Measurements from ENCODE around the gene ABLIM3. TPM values are rescaled to one million over a fixed set of nuclear protein-coding genes. Genes with fewer than 3 reads are reported as not detected.

The ABLIM3 gene
- total RNA-seq, 1 donor from 2014 or later = 3.6 TPM

DNA sequence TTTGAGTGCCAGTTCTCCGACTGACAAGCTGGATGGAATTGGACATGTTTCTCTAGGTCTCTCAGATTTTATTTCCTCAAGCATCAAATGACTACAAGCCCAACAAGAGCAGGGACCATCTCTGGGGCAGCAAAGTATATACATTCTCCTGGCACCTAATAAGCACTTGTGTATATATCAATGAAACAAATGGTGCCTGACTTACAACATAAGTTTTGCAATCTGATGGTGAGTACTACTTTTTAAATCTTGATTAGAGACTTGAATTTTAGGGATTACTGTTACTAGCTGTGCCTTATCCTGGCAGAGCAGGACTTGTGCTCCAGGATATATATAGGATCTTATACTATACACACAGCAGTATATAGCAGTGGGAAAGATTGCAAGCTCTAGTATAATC lies 8.8 kb upstream of the ABLIM3 start:
- Mint-ChIP-seq H3K4me3 (ENCODE audit: unreplicated experiment) (no peak overlapping the region), H3K27ac (ENCODE audit: unreplicated experiment) (no peak overlapping the region), H3K36me3 (ENCODE audit: low read depth, unreplicated experiment) (no peaks in the 10 kb centered on the region), H3K27me3 (ENCODE audit: unreplicated experiment) (peaks cover 3% of the 10 kb centered on the region), H3K9me3 (ENCODE audit: unreplicated experiment) (no peaks in the 10 kb centered on the region), H3K4me1 (ENCODE audit: unreplicated experiment) (peaks cover 10% of the 10 kb centered on the region)
- TF ChIP-seq, protein P1, sequence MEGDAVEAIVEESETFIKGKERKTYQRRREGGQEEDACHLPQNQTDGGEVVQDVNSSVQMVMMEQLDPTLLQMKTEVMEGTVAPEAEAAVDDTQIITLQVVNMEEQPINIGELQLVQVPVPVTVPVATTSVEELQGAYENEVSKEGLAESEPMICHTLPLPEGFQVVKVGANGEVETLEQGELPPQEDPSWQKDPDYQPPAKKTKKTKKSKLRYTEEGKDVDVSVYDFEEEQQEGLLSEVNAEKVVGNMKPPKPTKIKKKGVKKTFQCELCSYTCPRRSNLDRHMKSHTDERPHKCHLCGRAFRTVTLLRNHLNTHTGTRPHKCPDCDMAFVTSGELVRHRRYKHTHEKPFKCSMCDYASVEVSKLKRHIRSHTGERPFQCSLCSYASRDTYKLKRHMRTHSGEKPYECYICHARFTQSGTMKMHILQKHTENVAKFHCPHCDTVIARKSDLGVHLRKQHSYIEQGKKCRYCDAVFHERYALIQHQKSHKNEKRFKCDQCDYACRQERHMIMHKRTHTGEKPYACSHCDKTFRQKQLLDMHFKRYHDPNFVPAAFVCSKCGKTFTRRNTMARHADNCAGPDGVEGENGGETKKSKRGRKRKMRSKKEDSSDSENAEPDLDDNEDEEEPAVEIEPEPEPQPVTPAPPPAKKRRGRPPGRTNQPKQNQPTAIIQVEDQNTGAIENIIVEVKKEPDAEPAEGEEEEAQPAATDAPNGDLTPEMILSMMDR (IDR thresholded peaks at IDR 0.05; ENCODE audit: unreplicated experiment) = no peak
- no peak for DNase-seq (ENCODE audit: low spot score)

DNA sequence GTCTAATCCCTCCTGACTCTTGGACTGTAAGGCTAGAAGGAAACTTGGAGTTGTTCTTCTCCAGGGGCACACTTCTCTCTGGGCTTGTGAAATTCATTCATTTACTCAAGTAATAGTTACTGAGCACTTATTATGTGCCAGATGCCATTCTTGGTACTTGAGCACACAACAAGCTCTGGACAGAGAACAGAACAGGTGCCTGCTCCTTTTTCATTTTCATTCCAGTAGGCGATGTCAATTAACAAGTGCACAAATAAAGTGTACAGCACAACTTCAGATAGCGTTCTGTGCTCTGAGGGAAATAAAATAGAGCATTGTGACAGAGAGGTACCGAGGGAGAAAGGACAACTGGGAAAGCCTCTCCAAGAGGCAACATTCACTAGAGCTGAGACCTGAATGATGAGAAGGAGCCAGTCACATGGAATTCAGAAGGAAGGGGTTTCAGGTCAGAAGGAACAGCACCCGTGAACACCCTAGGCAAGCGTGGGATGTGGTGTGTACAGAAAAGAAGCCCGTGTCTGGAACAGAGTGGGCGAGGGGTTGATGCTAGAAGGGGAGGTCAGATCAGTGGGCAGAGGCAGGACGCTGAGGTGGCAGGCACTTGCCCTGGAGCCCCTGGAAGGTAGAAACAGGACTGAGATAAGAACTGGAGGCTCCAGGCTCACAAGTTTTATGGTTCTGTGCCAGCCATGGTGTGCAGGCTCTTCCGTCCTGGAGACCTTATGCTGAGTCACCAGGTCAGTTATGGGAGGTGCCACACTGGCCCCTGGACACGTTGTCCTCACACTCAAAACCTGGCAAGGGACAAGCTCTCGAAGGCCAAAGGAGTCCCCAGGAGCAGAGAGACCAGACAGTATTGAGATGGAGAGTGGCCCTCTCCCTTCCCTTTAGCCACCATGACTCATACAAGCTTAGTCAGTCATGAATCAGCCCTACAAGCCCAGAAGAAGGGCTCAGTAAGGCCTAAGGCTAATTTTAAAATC lies 7.2 kb upstream of the ABLIM3 start:
- H3K27me3 Mint-ChIP-seq (ENCODE audit: unreplicated experiment) = peaks cover 3% of the 10 kb centered on the region
- no peak overlapping the region for H3K27ac Mint-ChIP-seq (ENCODE audit: unreplicated experiment)
- TF ChIP-seq, protein P1 (IDR thresholded peaks at IDR 0.05; ENCODE audit: unreplicated experiment) = no peak
- DNase-seq (ENCODE audit: low spot score) = no peak
- peaks cover 19% of the 10 kb centered on the region for H3K4me1 Mint-ChIP-seq (ENCODE audit: unreplicated experiment)
- H3K9me3 Mint-ChIP-seq (ENCODE audit: unreplicated experiment) = no peaks in the 10 kb centered on the region
- no peaks in the 10 kb centered on the region for H3K36me3 Mint-ChIP-seq (ENCODE audit: low read depth, unreplicated experiment)
- no peak overlapping the region for H3K4me3 Mint-ChIP-seq (ENCODE audit: unreplicated experiment)

DNA sequence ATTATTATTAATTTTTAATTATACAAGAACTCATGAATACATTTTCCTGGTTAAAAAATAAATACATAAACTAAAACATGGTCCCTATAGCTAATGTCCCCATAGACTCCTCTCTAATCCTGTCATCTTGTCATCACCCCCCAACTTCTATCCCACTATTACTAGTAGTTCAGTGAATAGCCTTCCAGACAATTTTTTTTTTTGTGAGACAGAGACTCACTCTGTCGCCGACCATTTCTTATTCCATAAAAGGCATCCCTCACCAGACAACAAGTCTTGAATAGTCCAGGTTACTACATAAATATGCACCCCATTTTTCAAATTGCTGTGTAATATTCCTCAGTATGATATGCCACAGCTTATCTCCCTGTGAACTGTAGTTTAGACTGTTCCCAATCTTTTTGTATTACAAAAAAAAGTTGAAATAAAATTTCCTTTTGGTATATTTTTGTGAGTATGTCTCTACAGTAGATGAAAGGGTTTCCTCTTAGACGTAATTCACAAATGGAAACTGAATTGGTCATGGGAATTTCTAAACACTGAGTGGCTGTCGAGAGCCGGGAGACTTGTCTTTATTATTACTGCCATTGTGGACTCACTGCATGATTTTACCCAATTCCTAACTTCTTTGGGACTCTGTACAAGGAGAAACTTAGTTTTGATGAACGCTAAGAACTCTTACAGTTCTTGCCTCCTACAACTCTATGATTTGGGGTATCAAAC lies 6.4 kb upstream of the ABLIM3 start:
- TF ChIP-seq, protein P1 (IDR thresholded peaks at IDR 0.05; ENCODE audit: unreplicated experiment) = no peak
- Mint-ChIP-seq H3K36me3 (ENCODE audit: low read depth, unreplicated experiment) (no peaks in the 10 kb centered on the region), H3K27ac (ENCODE audit: unreplicated experiment) (no peak overlapping the region), H3K9me3 (ENCODE audit: unreplicated experiment) (no peaks in the 10 kb centered on the region), H3K4me1 (ENCODE audit: unreplicated experiment) (peaks cover 19% of the 10 kb centered on the region), H3K27me3 (ENCODE audit: unreplicated experiment) (peaks cover 3% of the 10 kb centered on the region), H3K4me3 (ENCODE audit: unreplicated experiment) (no peak overlapping the region)
- DNase-seq (ENCODE audit: low spot score) = no peak

DNA sequence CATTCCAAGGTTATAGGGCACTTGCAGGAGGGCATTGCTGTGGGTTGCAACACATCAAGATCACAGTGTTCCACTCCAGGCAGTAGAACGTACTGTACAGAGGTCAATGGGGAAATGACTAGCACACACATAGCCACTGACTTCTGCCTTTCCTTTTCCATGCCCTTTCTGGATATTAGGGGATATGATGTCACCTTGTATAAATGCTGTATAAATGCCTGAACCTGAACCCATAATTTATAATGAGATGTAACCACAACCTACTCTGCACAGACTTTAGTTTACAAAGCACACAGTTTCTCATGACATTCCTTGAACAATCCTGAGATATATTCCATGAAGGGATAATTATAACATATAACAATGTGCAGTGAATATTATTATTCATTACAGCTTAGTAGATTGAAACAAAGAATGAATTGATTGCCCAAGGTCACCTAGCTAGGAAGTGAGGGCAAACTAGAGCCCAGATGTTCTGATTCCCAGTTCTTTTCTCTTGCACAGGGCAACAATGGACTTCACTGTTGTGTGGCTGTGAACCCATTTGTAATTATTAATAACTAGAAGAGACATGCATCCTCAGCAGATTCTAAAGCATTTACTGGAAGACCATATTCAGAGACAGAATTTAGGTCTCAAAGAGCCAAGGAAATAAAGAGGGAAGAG lies 5.6 kb upstream of the ABLIM3 start:
- Mint-ChIP-seq H3K4me3 (ENCODE audit: unreplicated experiment) (no peak overlapping the region), H3K27ac (ENCODE audit: unreplicated experiment) (no peak overlapping the region), H3K9me3 (ENCODE audit: unreplicated experiment) (no peaks in the 10 kb centered on the region), H3K4me1 (ENCODE audit: unreplicated experiment) (peaks cover 19% of the 10 kb centered on the region), H3K36me3 (ENCODE audit: low read depth, unreplicated experiment) (no peaks in the 10 kb centered on the region), H3K27me3 (ENCODE audit: unreplicated experiment) (peaks cover 3% of the 10 kb centered on the region)
- no peak for DNase-seq (ENCODE audit: low spot score)
- TF ChIP-seq, protein P1 (IDR thresholded peaks at IDR 0.05; ENCODE audit: unreplicated experiment) = no peak
